Stimulated activated CD4-positive, alpha-beta T cell treated with anti-CD3 and anti-CD28 coated beads, Interleukin-15, amount 100 ng/mL, for 48 hours (primary cell): Measurements from ENCODE around the gene SHISA9.

Experiments used
- DNase-seq, 2 donors: peaks; one replicate each; pipeline ENCODE4 v3.0.0-alpha.2; 2020; ENCODE audit warnings: low read depth in 2 of 2

SHISA9 gene

GRCh38 chr16:13021996-13022395 is 120.6 kb downstream of the SHISA9 start:
- no peak for DNase-seq

GRCh38 chr16:13029786-13030185 is 128.4 kb downstream of the SHISA9 start:
- no peak for DNase-seq

- DNase-seq: no peak
Measured at GRCh38 chr16:13030769-13031168, 129.4 kb downstream of the SHISA9 start.

- DNase-seq: no peak
Measured at GRCh38 chr16:13032911-13033310, 131.5 kb downstream of the SHISA9 start.

- peak in 1 of 2 donors; percentile 2 for DNase-seq
Measured at GRCh38 chr16:13036600-13036999, 135.2 kb downstream of the SHISA9 start.

GRCh38 chr16:13038591-13038990 is 137.2 kb downstream of the SHISA9 start:
- no peak for DNase-seq

GRCh38 chr16:13039526-13039925 is 138.1 kb downstream of the SHISA9 start:
- no peak for DNase-seq

- no peak for DNase-seq
Measured at GRCh38 chr16:13041180-13041579, 139.8 kb downstream of the SHISA9 start.

GRCh38 chr16:13041646-13042290 is 140.4 kb downstream of the SHISA9 start:
- no peak for DNase-seq

GRCh38 chr16:13042291-13042685 is 140.9 kb downstream of the SHISA9 start:
- no peak for DNase-seq

GRCh38 chr16:13046061-13046821 is 144.8 kb downstream of the SHISA9 start:
- no peak for DNase-seq

- DNase-seq: no peak
Measured at GRCh38 chr16:13047276-13047675, 145.9 kb downstream of the SHISA9 start.

GRCh38 chr16:13049688-13050087 is 148.3 kb downstream of the SHISA9 start:
- no peak for DNase-seq

- no peak for DNase-seq
Measured at GRCh38 chr16:13052431-13052830, 151.0 kb downstream of the SHISA9 start.

- no peak for DNase-seq
Measured at GRCh38 chr16:13055480-13055879, 154.1 kb downstream of the SHISA9 start.

GRCh38 chr16:13056607-13057006 is 155.2 kb downstream of the SHISA9 start:
- no peak for DNase-seq

GRCh38 chr16:13060932-13061331 is 159.5 kb downstream of the SHISA9 start:
- no peak for DNase-seq

- DNase-seq: no peak
Measured at GRCh38 chr16:13061691-13062090, 160.3 kb downstream of the SHISA9 start.

GRCh38 chr16:13062219-13062618 is 160.8 kb downstream of the SHISA9 start:
- no peak for DNase-seq

GRCh38 chr16:13063457-13063856 is 162.1 kb downstream of the SHISA9 start:
- DNase-seq: no peak

- no peak for DNase-seq
Measured at GRCh38 chr16:13064821-13065220, 163.4 kb downstream of the SHISA9 start.

GRCh38 chr16:13067648-13068047 is 166.2 kb downstream of the SHISA9 start:
- DNase-seq: no peak

- DNase-seq: no peak
Measured at GRCh38 chr16:13068912-13069583, 167.7 kb downstream of the SHISA9 start.
